ENCODE measurements around the gene FUT8.

The FUT8 gene

DNA sequence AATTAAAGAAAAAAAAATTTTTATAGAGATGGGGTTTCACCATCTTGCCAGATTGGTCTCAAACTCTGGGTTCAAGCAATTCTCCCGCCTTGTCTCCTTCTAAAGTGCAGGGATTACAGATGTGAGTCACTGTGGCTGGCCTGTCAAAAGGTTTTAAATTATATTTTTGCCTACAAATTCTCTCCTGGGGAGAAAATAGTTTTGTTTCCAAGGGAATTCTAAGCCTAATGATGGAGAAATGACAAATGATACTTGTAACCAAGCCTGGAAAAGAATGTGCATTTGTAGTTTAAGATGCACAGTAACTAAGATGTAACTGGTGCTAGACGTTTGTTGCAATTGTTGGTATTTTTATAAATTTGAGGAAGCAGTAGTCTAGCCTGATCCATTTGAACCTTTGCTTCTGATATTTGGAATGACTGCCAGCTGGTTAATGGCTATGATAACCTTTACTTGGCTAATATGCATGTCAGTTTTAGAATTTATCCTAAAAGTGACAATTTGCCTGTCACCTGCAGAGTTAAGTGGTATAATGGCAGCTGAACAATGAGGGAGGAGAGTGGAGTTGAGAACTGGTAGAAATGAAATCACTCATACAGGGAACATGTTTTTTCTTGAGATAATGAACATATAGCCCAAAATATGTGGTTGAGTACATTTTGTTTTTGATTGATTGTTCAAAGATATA is 148.0 kb downstream of the FUT8 start:
- DNase-seq, result no peak

- no peak for DNase-seq
Observed at GRCh38 chr14:65564370-65564769, 151.8 kb downstream of the FUT8 start.

DNA sequence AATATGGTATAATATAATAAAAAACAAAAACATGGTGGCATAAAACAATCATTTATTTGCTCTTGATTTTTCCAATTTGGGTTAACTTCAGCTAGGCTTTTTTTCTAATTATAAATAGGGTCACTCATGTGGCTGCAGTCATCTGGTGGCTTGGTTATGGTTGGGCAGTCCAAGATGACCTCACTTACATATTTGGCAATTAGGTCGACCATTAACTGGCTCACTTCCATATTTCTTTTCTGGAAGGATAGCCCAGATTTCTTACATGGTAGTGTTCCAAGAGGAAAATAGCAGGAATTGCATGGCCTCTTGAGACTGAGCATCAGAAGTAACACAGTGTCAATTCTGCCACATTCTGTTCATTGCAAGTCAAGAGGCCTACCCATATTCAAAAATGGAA is 153.4 kb downstream of the FUT8 start:
- DNase-seq, result no peak

DNA sequence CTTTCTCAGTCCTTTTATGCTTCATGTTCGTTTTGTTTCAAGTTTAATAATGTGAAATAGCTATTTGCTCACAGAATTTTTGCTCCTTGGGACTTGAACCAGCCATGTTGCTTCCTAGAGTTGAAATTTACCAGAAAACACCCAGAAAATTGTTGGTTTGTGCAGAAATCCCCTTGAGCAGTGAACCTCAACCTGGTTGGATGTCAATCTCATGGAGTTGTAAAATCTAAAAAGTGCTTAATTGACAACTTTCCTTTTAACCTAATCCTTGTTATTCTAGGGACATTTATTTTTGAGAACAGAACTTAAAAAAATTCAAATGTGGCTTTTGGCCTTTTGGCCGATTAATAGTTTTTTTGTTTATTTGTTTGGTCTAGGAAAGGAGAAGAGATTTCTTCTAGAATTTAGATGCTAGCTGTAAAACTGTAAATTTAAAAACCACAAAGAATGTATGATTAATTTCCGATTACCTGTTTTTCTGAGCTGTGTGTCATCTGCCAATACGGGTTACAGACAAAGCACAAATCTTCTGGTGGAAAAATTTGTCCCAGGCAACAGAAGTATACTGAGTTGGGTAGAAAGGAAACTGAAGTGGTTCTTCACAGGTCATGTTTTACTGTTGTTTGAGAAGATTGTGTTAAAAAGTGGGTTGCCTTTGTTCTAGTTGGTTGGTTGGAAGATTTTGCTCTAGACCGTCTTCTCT is 154.4 kb downstream of the FUT8 start:
- no peak for DNase-seq

DNA sequence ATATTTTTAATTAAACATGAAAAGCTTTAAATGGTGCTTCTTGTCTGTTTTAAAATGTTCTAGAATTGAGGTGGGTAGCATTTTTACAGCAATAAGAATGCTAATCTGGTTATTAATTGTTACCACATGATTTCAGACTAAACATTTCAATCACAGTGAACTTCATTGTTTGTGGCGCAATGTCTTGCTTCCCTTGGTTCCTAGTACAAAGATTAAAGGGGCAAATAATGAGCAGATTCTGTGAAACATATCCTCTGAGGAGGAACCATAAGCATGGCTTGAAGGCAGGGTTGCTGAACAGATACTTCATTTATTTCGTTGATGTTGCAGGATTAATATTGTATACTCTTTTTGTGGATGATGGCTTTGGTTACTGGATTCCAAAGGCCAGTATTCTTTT is 162.1 kb downstream of the FUT8 start:
- no peak for DNase-seq

GRCh38 chr14:65575389-65575788 is 162.9 kb downstream of the FUT8 start:
- no peak for DNase-seq

DNA sequence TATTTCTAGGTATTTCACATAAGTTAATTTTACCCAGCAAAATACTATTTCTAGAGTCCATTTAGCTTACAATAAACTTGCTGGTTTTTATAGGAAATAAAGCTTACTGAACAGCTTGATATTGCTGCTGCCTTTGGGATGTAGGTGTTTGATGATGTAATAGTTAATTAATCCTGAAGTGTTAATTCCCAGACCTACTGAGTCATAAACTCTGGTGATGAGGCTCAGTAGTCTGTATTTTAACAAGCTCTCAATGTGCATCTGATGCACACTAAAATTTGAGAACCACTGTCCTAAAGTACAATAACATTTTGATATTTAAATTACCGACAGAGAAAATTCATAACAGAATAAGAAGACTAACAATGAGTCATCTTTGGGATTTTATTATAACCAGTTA is 168.4 kb downstream of the FUT8 start:
- no peak for DNase-seq

DNA sequence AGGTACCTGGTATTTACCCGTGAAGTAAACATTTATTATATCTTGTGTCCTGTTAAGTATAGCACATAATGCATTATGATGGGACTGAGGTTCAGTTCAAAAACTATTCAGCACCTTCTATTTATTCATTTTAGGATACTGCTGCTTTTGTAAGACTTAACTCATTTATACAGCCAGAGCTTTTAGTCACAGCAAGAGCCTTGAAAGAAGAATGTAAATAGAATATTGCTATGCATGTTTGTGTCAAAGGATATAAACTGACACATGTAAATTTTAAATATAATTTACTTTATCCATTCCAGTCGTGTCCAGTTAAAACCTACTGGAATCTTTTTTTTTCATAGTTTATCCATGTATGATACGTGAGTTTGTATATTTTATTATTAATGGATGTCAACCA is 168.8 kb downstream of the FUT8 start:
- no peak for DNase-seq

DNA sequence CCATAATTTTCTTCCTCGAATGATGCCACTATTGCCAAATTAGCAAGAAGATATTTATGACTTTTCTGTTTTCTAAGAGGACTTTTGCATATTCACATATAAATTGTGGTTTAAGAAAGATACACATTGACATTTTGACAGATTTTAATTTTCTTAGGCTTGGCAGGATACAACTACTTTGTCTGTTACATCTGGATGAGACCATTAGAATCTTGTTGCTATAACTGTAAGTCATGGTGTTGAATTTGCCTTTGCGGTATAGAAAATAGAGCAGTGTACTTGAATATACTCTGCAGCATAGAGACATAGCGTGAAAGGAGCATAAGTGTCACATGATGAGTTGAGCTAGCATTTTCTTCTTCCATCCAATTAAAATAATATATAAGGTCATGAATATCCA is 169.3 kb downstream of the FUT8 start:
- no peak for DNase-seq

GRCh38 chr14:65585216-65585615 is 172.7 kb downstream of the FUT8 start:
- DNase-seq, result peak; percentile 12

GRCh38 chr14:65588426-65589140 is 176.1 kb downstream of the FUT8 start:
- no peak for DNase-seq

DNA sequence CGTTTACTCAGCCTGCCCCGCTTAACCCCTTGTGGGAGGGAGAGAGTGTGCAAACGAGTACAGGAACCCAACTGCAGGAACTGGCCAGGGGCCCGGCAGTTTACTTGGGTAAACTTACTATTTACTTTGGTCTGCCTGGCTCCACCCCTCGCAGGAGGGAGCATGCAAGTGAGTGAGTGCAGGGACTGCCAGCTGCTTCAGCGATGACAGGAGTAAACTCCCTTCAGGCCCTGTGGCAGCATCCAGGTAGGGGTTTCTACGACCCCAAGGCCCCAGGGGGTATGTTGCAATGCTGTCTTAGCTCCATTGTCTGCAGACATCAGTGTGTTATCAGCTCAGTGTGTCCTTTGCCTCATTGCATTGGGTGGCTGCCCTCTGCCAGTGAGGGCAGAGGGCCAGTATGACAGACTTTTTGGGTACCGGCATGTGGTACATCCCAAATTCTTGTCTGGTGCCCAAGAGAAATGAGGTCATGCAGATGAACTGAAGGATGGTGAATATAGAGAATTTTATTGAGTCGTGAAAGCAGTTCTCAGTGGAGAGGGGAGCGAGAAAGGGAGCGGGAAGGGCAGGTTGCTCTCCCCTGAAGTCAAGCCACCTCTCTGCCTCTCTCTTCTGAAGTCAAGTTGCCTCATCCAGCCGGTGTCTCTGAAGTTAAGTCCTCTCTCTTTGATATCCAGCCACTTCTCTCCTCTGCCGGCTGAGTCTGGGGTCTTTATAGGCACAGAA is 181.8 kb downstream of the FUT8 start:
- DNase-seq, result no peak

DNA sequence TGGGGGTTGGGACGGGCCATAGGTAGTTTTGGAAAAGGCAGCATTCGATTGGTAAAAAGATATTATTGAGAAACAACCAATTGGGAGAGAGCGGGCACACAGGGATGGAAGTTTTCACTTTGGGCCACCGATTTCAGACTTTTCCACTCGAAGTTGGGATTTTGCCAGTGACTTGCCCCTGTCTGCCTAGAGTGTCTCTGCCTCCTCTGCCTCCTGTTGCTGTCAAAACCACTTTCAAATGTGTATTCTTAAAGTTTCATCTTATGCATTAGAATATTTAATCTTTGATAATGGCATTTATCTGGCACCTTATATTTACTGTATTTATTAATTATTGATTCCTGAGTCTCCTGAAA is 182.3 kb downstream of the FUT8 start:
- no peak for DNase-seq

DNA sequence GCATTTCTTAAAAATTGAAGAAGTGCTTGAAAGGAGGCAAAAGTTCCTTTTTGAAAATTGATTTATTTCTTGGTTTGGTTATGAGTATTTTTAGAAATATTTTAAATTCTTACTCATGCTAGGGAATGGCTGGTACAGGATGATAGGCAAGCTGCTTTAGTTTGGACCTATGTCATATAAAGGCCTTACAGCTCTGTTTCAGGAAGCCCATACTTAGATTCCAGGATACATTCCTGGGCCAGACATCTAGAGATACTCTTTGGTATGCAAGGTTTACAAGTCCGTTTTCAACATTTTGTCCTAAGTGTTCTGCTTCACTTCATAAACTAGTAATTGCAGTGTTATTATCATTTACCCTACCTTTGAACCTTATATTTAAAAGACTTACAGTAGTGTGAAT is 186.8 kb downstream of the FUT8 start:
- peak; percentile 26 for DNase-seq

DNA sequence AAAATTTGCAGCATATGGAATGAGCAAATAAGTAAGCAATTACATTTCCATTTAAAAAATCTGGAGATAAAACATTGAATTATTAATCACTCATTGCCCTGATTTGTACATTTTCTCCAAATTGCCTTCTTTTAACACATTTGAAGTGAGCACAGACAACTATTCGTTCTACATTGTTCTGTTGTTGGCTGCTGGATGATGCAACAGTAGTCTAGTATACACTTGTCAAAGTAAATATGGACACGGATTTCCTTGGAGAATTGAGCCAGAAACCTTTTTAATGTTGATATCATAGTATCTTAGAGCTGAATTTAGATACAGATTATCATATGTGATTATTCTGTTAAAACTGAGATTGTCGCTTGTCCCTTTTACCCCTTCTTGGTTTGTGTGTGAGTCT is 188.2 kb downstream of the FUT8 start:
- no peak for DNase-seq

- no peak for DNase-seq
Observed at GRCh38 chr14:65604535-65604934, 192.0 kb downstream of the FUT8 start.

GRCh38 chr14:65604936-65605335 is 192.4 kb downstream of the FUT8 start:
- DNase-seq, result peak; percentile 34

- DNase-seq, result no peak
Observed at GRCh38 chr14:65606460-65606859, 193.9 kb downstream of the FUT8 start.

DNA sequence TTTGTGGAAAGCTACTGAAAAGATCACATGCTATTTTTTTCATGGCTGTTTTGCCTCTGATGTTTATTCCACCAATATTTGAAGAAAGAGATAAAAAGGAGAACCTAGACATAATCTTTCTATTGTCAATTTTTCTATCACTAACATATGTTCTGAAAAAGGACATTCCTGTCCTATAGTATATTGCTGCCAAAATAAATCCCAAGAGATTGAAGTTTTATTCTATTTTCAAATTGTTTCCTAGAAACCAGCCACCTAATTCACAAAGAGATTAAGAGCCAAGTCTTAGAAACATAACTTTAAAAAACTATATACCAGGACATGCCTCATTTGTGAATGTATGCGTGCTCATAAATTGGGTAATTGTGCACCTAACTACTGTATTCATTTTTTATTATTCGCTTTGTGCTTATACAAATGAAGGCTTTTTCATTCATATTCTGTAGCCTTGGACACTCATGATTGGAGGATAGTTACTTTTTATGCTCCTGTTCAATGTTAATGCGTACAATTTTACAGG is 200.7 kb downstream of the FUT8 start:
- DNase-seq, result no peak

- no peak for DNase-seq
Observed at GRCh38 chr14:65618996-65619395, 206.5 kb downstream of the FUT8 start.

- peak; percentile 7 for DNase-seq
Observed at GRCh38 chr14:65620195-65620594, 207.7 kb downstream of the FUT8 start.

- DNase-seq, result no peak
Observed at GRCh38 chr14:65622703-65623102, 210.2 kb downstream of the FUT8 start.

DNA sequence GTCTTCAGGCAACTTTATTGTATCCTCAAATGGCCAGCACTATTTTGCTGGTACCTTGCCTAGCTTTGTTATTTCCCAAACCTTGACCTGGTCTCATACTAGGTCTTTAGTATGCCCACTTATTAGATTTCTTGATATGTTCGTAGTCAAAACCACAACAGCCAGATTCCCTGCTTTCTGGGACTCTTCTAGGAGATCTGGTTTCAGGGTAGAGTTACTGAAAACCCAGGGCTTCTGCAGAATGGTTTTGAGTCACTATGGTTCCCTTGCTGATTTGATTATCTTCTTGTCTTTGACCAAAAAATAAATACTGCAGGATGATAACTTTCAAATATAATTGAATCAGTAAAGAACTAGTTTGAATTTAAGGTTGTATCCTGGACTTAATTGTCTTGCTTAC is 211.2 kb downstream of the FUT8 start:
- no peak for DNase-seq
